Prostate gland (tissue), 2 donors: ENCODE results near the gene TNFSF12. TPM values are rescaled to one million over a fixed set of nuclear protein-coding genes. Genes with fewer than 3 reads are reported as not detected.

Source experiments
- DNase-seq: peaks from one replicate; pipeline ENCODE4 v3.0.0-alpha.2; 2019; ENCODE audit warnings: low spot score
- H3K27ac ChIP-seq, 2 donors: fragments of 200-600 bp; sonication (generic); 2 replicates each; pipeline ENCODE4 v1.5.1; 2017 to 2019
- H3K27me3 ChIP-seq: fragments of 200-600 bp; sonication (generic); replicated peaks from 2 replicates; pipeline ENCODE4 v1.5.1; 2019; ENCODE audit not compliant: insufficient read depth
- H3K36me3 ChIP-seq, 2 donors: fragments of 200-600 bp; sonication (generic); 1 replicate in 1 of 2; 2 replicates in 1 of 2; pipeline versions ENCODE4 v1.5.1 to v1.8.1; 2017 to 2019
- H3K4me1 ChIP-seq: fragments of 200-600 bp; sonication (generic); replicated peaks from 2 replicates; pipeline ENCODE4 v1.5.1; 2019
- H3K4me3 ChIP-seq, 2 donors: fragments of 200-600 bp; sonication (generic); 2 replicates each; pipeline ENCODE4 v1.5.1; 2017 to 2019
- H3K9me3 ChIP-seq: fragments of 200-600 bp; sonication (generic); 2 replicates; pipeline ENCODE4 v1.5.1; 2017
- CTCF ChIP-seq, 4 experiments: fragments of 200-600 bp in 2 of 4; fragments of 450-650 bp in 2 of 4; sonication (generic) in 2 of 4; IDR thresholded peaks; 1 replicate in 3 of 4; 2 replicates in 1 of 4; pipeline ENCODE4 v1.5.1; 2016 to 2019; ENCODE audit warnings: antibody characterized with exemption in 4 of 4, mild to moderate bottlenecking in 2 of 4, moderate library complexity in 2 of 4
- POLR2A ChIP-seq: fragments of 450-650 bp; IDR thresholded peaks from one replicate; pipeline ENCODE4 v1.6.1; 2016; ENCODE audit warnings: antibody characterized with exemption, mild to moderate bottlenecking
- POLR2AphosphoS5 ChIP-seq: sonication (generic); formaldehyde crosslinking; IDR thresholded peaks from one replicate; pipeline ENCODE4 v1.6.1; 2017; ENCODE audit warnings: antibody characterized with exemption
- WGBS: methylation state at CpG from one replicate; pipeline ENCODE4 v1.1.5; 2018; 5-methylcytosine and 5-hydroxymethylcytosine counted together
- intact Hi-C: fragments of 100-400 bp; cut with DNase I; formaldehyde crosslinking; loops from one replicate; pipeline ENCODE4 v1.14.2; 2022
- total RNA-seq, 2 donors: library from RNA; depleted of rRNA; stranded (reverse); fragments of >200 nt; gene quantifications; one replicate each; pipeline ENCODE4 v1.1.0, GENCODE V29; 2016

Gene TNFSF12
- total RNA-seq, 2 donors from 2014 or later = 29.9 to 47.9 TPM

DNA sequence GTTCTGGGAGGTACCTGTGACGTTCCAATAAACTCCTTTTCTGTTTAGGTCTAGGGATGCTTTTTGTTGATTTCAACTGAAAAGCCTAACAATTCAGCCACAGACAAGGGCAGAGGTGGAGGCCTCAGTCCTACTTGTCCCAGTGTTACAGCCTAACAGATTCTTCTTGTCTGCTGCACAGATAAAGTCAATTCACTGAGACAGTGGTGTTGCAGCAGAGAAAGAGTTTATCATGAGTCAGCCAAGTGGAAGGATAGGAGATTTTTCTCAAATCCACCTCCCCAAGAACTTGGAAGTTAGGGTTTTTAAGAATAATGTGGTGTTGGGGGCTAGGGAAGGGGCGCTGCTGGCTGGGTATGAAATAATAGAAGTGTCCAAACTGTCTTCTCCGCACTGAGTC is 10.8 kb upstream of the TNFSF12 start:
- 77% methylated on average over 3 of the region's 3 CpGs for WGBS
- no peak for DNase-seq
- Histone ChIP-seq H3K36me3 (no peaks in the 10 kb centered on the region), H3K27me3 (no peaks in the 10 kb centered on the region), H3K4me3 (no peak overlapping the region), H3K27ac (no peak overlapping the region), H3K4me1 (no peaks in the 10 kb centered on the region), H3K9me3 (no peaks in the 10 kb centered on the region)
- no peak for TF ChIP-seq POLR2A
- no peak for TF ChIP-seq POLR2AphosphoS5
- TF ChIP-seq CTCF (IDR thresholded peaks at IDR 0.05) = no peak
- intact Hi-C loops = no loop called here

DNA sequence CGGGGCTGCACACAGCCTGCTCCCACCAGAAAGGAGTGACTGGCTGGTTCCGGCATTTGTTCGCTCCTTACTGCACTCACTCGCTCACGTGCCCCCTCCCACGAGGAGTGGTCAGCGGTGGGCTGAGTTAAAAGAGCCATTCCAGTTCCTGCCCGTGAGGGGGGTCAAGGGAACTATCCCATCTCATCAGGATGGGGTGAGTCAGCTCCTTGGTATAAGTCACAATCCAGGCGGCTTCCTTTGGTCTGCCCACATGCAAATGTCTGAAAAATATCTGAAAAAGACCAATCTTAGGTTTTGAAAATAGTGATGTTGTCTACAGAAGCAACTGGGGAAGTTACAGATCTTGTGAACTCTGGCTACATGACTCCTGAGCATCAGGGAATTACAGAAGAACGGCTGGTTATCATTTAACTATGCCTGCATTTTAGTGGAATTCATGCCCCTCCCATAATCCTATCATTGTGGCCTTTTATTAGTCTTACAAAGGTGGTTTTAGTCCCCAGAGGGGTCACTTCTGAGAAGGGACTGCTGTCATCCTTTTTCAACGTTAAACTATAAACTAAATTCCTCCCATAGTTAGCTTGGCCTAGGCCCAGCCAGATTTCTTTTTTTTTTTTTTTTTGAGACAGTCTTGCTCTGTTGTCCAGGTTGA is 9.8 kb upstream of the TNFSF12 start:
- no peak overlapping the region for H3K27ac ChIP-seq
- no peaks in the 10 kb centered on the region for H3K36me3 ChIP-seq
- intact Hi-C loops = no loop called here
- TF ChIP-seq CTCF (IDR thresholded peaks at IDR 0.05) (no peak), POLR2AphosphoS5 (no peak), POLR2A (no peak)
- no peaks in the 10 kb centered on the region for H3K27me3 ChIP-seq
- no peak overlapping the region for H3K4me3 ChIP-seq
- 57% methylated on average over 11 of the region's 11 CpGs for WGBS
- no peaks in the 10 kb centered on the region for H3K9me3 ChIP-seq
- H3K4me1 ChIP-seq = no peaks in the 10 kb centered on the region
- no peak for DNase-seq

- H3K36me3 ChIP-seq = no peaks in the 10 kb centered on the region
- H3K27ac ChIP-seq = no peak overlapping the region
- TF ChIP-seq CTCF (IDR thresholded peaks at IDR 0.05) = no peak
- no peak for TF ChIP-seq POLR2AphosphoS5
- no peak for TF ChIP-seq POLR2A
- H3K4me1 ChIP-seq = no peaks in the 10 kb centered on the region
- DNase-seq = no peak
- H3K27me3 ChIP-seq = no peaks in the 10 kb centered on the region
- H3K9me3 ChIP-seq = no peaks in the 10 kb centered on the region
- WGBS = 94% methylated on average over 9 of the region's 9 CpGs
- no peak overlapping the region for H3K4me3 ChIP-seq
- intact Hi-C loops = no loop called here
These were observed 7.7 kb upstream of the TNFSF12 start for GRCh38 chr17:7541074-7541621.

DNA sequence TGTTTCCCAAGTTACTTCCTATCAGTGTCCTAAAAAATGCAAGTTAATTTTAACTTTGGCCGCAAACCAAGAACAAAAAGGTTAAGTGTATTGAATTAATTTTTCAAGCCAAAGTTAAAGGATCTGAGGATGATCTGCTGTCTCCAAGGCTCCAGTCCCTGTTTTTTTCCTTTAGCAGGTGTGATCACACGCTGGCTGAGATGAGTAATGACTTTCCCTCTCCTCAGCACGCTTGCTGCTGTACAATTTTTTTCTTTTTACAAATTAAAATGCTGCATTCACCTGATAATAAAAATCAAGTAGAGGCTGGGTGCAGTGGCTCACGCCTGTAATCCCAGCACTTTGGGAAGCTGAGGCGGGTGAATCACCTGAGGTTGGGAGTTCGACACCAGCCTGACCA is 3.9 kb upstream of the TNFSF12 start:
- H3K27me3 ChIP-seq = no peaks in the 10 kb centered on the region
- H3K4me3 ChIP-seq = no peak overlapping the region
- TF ChIP-seq POLR2A (no peak), POLR2AphosphoS5 (no peak), CTCF (IDR thresholded peaks at IDR 0.05) (no peak)
- no peak for DNase-seq
- no peaks in the 10 kb centered on the region for H3K4me1 ChIP-seq
- no peaks in the 10 kb centered on the region for H3K9me3 ChIP-seq
- no peaks in the 10 kb centered on the region for H3K36me3 ChIP-seq
- WGBS = 68% methylated on average over 6 of the region's 6 CpGs
- intact Hi-C loops = no loop called here
- H3K27ac ChIP-seq = no peak overlapping the region

DNA sequence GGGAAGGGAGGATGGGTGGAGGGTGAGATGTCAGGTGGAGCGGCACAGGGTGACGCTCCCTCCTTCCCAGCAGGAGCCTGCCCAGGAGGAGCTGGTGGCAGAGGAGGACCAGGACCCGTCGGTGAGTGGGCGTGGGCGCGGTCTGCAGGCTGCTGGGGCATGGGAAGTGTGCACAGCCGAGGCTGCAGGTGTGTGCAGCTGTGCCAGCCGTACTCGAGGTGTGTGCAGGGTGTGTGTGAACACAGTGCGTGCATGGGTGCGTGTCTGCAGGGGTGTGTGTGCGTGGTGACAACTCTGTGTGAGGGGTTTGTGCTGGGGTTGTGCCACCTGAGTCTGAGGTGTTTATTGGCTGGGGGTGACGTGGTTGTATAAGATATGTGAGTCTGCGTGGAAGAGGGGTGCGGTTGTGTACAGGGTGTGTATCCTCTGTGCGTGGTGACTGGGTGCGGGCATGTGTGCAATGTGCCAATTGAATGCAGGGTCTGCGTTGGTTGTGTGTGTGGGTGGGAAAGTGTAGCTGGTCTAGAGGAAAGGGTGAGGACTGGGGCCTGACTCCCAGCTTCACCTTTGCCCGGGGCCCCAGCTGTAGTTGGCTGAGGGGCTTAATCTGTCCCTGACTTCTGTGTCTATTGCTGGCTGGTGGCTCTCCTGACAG is 670 bp downstream of the TNFSF12 start:
- Histone ChIP-seq H3K27ac (peak overlapping the region; percentile 79 to 91), H3K27me3 (no peaks in the 10 kb centered on the region), H3K4me3 (peak overlapping the region; percentile 55 to 64), H3K4me1 (no peaks in the 10 kb centered on the region), H3K36me3 (no peaks in the 10 kb centered on the region), H3K9me3 (no peaks in the 10 kb centered on the region)
- no peak for TF ChIP-seq POLR2AphosphoS5
- TF ChIP-seq POLR2A = no peak
- TF ChIP-seq CTCF (IDR thresholded peaks at IDR 0.05) = peak in 2 of 4 experiments; percentile 1 to 4
- intact Hi-C loops = no loop called here
- 27% methylated on average over 20 of the region's 20 CpGs for WGBS
- no peak for DNase-seq
